GM21619 (cell line): ENCODE results near the gene FAT4.

Experiments
- ATAC-seq: cut with Tn5 transposase; IDR thresholded peaks from one replicate; pipeline ENCODE4 v1.9.1; 2021; ENCODE audit not compliant: unreplicated experiment

The FAT4 gene, protein sequence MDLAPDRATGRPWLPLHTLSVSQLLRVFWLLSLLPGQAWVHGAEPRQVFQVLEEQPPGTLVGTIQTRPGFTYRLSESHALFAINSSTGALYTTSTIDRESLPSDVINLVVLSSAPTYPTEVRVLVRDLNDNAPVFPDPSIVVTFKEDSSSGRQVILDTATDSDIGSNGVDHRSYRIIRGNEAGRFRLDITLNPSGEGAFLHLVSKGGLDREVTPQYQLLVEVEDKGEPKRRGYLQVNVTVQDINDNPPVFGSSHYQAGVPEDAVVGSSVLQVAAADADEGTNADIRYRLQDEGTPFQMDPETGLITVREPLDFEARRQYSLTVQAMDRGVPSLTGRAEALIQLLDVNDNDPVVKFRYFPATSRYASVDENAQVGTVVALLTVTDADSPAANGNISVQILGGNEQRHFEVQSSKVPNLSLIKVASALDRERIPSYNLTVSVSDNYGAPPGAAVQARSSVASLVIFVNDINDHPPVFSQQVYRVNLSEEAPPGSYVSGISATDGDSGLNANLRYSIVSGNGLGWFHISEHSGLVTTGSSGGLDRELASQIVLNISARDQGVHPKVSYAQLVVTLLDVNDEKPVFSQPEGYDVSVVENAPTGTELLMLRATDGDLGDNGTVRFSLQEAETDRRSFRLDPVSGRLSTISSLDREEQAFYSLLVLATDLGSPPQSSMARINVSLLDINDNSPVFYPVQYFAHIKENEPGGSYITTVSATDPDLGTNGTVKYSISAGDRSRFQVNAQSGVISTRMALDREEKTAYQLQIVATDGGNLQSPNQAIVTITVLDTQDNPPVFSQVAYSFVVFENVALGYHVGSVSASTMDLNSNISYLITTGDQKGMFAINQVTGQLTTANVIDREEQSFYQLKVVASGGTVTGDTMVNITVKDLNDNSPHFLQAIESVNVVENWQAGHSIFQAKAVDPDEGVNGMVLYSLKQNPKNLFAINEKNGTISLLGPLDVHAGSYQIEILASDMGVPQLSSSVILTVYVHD (N-terminal part only)

GRCh38 chr4:125314676-125315575 is at the start of gene FAT4:
Gene FAT4 (plus strand): TSS chr4:125314955. CDS start chr4:125316412, 1,457 bp downstream.
- ATAC-seq = peak; percentile 57

GRCh38 chr4:125265846-125266245 is 48.9 kb upstream of the FAT4 start:
- ATAC-seq = no peak

DNA sequence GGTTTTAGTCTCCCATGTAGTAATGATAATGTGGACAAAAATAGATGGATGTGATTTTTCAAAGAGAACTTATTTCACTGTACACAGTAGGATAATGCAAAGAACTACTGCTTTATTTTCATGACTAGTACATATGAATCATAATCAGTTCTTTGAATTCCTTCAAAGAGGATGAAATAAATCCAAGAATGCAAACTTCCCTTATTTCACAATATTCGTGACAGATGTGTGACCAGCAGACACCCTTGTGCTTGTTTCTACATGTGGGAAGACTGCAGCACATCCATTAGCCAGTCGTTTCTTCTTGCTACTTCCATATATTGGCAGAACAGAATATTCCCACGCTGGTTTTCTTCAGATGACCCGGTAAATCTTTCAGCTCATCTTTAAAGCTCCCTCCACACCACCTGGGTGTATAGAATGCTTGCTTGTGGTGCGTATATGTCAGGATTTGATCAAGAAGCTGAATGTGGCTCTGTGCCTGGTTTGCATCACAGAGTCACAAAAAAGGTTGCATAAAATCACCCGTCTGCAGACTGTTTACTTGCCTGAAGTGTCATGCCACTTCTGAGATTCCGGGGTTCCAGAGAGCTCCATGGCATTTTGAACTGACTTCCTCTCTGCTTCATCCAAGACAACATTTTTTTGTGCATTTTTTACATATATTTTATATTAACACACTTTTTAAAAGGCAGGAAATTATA is 47.7 kb upstream of the FAT4 start:
- no peak for ATAC-seq

GRCh38 chr4:125267630-125268029 is 47.1 kb upstream of the FAT4 start:
- ATAC-seq = no peak

DNA sequence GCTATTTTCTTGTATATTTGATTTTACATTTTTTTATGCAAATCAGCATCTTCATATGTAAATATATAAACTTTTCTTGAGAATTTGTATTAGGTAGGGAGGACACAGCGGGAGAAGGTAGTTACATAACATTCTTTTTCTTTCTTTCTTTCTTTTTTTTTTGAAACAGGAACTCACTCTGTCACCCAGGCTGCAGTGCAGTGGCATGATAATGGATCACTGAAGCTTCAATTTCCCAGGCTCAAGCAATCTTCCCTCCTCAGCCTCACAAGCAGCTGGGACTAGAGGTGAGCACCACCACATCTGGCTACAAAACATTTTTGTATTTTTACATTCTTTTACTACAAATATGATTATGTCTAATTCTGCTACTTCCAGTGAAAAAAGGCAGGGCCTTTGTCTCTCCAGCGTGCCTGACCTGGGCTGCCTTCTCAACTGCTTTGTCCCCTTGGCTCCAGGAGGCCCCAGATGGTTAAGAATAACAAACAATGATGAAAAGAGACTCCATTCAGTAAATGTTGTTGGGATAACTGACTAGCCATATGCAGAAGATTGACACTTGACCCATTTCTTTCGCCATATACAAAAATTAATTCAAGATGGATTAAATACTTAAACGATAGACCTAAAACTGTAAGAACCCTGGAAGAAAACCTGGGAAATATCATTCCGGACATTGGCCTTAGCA is 46.5 kb upstream of the FAT4 start:
- no peak for ATAC-seq

GRCh38 chr4:125276811-125277210 is 37.9 kb upstream of the FAT4 start:
- ATAC-seq = no peak

GRCh38 chr4:125277790-125278189 is 37.0 kb upstream of the FAT4 start:
- ATAC-seq = no peak

DNA sequence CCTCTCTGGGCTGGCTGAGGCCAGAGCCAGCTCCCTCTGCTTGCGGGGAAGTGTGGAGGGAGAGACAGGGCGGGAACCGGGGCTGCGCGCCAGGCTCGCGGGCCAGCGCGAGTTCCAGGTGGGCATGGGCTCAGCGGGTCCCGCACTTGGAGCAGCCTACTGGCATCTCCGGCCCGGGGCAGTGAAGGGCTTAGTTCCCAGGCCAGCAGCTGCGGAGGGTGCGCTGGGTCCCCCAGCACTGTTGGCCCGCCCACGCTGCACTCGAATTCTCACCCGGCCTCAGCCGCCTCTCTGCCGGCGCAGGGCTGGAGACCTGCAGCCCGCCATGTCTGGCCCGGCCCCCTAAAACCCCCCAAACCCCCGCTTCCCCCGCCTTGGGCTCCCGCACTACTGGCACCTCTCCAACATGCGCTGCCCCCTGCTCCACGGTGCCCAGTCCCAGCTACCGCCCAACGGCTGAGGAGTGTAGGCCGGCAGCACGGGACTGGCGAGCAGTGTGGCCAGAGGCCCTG is 33.8 kb upstream of the FAT4 start:
- no peak for ATAC-seq

DNA sequence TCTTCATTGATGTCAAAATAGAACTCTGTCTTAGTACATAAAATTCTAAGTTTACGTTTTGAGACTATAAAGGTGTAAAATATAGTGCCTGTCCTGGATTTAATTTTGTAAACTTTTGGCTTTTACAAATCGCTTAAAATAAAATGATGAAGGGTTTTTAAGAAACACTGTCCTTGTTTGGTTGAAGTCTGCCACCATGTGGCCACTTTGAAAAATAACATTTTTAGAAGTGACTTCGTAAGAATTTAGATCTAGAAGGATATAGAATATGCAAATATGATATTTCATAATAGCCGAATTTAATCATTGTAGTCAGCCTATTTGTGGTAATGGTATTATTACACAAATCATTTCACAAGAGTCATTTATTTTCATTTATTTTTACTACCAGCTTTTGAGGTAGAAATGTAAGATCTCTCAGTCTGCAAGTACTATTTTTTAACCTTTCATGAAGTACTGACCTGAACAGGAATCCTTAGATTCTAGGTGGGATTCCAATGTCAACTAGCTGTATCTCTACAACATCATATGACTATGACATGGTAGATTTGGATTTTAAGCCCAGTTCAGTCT is 31.0 kb upstream of the FAT4 start:
- peak; percentile 68 for ATAC-seq

DNA sequence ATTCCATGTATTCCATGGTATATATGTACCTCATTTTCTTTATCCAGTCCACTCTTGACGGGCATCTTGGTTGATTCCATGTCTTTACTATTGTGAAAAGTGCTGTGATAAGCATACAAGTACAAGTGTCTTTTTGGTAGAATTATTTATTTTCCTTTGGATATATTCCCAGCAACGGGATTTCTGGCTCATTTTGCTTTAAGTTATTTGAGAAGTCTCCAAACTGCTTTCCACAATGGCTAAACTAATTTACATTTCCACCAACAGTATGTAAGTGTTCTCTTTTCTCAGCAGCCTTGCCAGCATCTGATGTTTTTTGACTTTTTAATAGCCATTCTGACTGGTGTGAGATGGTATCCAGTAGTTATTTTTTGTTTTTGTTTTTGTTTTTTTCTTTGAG is 17.6 kb upstream of the FAT4 start:
- ATAC-seq = no peak

DNA sequence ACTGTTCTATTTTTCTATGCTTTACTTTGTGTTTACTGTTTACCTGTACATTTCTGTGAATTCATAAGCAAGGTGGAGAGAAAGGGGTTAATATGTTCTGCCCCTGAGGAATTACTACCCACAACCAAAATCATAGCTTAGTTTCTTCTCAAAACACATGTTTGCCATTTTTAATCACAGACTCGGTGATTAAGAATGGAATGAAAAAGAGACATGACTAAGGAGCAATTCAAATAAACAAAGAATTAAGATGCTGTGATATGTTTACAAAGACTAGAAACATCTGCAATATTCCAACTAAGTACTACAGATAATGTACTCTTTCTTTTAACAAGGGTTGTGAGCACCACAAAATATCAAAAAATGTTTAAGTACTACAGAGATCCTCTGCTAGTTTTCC is 11.7 kb upstream of the FAT4 start:
- no peak for ATAC-seq

- no peak for ATAC-seq
Measured at GRCh38 chr4:125303821-125304220, 10.9 kb upstream of the FAT4 start.

DNA sequence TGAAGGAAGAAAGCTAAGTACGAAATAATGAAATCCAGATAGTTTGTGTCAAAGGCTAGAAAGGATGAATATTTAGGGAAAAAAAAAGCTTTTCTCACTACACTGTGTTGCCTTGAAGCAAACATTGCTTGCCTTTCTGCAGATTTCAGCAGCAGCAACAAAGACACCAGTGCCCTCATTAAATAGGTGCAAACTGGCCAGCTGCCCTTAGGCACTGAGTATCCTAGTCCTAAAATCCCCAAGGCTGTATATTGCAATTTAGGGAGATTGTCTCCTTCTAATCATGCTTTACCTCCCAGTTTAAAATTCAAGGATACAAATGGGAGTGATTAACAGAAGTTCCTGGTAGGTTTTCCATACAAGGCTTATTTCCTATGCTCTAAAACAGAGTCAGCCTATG is 8.6 kb upstream of the FAT4 start:
- no peak for ATAC-seq

GRCh38 chr4:125306533-125306932 is 8.2 kb upstream of the FAT4 start:
- no peak for ATAC-seq

DNA sequence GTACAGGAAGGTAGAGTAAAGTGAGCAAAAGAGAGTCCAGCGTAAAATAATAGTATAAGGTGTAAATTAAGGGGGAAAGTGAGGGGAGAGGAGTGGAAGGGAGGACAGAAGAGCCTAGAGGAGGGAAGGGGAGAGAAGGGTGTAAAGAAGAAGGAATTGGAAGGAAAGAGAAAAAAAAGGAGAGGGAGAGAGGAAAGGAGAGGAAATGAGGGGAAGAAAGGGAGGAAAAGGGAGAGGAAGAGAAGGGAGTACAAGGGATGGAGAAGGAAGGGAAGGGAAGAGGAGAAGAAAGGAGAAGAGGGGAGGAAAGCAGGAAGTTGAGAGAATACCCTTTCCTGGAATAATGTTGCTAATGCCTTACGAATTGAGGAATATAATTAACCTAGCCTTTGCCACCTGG is 3.3 kb upstream of the FAT4 start:
- ATAC-seq = no peak

GRCh38 chr4:125313497-125313896 is 1.3 kb upstream of the FAT4 start:
- ATAC-seq = peak; percentile 62

DNA sequence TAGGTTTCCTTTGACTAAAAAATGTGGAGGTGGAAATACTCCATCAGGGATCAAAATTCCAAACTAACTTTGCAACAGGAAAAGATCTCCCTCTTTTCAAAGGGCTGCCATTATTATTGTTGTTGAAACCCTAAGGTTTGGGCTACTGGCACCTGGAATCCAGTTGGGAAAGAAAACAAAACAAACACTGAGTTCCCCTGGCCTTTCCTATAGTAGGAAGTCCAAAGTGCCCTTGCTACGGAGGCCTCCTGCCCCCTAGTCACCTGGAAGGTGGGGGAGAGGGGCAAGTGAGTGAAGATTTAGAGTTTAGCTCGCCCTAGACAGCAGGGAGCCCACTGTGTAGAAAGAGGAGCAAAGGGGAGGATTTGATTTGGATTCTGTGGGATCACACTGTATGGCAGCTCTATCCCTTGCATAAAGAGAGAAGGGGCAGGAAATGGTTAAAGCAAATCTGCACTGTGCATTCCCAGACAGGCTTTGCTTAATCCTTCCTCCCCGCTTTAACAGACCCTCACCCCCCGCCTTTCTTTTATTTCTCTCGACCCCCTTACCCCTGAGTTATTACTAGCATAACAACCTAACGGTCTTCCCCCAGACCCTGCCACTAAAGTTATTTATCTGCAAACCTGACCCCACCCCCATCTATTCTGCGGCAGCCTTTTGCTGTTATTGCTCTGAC is 627 bp upstream of the FAT4 start:
- ATAC-seq = no peak

DNA sequence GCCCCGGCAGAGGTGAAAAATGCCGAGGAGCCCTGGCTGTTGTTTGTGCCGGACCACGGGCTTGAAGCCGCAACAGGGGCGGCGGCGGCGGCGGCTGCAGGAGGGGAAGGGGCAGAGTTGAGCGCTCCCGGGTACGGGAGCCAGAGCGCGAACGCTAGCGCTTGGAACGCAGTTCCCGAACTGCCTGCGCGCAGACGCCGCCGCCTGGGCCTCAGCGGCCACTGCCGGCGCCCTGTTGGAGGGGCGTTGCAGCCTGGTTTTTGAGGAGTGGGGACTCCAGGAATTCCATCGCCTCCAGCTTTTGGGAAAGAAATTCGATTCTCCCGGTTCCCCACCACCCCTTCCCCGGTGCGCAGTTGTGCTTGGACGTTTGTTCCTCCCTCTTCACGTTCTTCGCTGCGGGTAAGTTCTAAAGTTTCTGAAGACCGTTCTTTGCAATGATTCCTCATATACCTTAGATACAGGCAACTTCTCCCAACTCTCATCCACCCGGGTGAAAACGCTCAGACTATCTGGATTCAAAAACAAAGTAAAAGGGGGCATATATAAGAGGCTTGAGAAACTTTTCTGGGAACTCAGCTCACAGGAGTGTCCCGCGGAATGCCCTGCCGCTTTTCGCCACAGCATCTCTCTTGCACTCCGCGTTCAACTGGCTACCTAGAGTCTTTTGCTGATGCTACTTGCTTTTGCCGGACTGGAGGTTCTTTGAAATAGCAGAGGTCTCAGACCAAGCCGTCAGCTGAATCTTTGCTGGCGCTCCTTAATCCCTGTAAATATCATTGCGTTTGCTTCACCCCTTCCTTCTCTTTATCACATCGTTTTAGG is 1.0 kb downstream of the FAT4 start:
- no peak for ATAC-seq
